Measurements from ENCODE around the gene IFNA10.
"Not testable (repeated sequence)": the region's sequence is repeated elsewhere in the genome, so short reads cannot be mapped to it uniquely, and the experiment has no call there.

Gene IFNA10

GRCh38 chr9:21187487-21187886 lies 19.5 kb downstream of the IFNA10 start, which contains the start of gene IFNA4:
TSS of gene IFNA4 (minus strand) at chr9:21187587. CDS start at chr9:21187531, 56 bp downstream.
- not testable (repeated sequence) for DNase-seq

GRCh38 chr9:21182810-21183736 lies 23.9 kb downstream of the IFNA10 start:
- DNase-seq: peak; percentile 50

GRCh38 chr9:21174671-21175070 lies 32.3 kb downstream of the IFNA10 start:
- no peak for DNase-seq

GRCh38 chr9:21172156-21172555 lies 34.8 kb downstream of the IFNA10 start:
- DNase-seq: no peak

GRCh38 chr9:21171351-21171750 lies 35.6 kb downstream of the IFNA10 start:
- DNase-seq: no peak

- not testable (repeated sequence) for DNase-seq
Observed at GRCh38 chr9:21166560-21166959, 40.4 kb downstream of the IFNA10 start, which contains the start of gene IFNA21. TSS of gene IFNA21 (minus strand) at chr9:21166660. CDS start at chr9:21166612, 48 bp downstream.

GRCh38 chr9:21165516-21165915 lies 41.4 kb downstream of the IFNA10 start:
- no peak for DNase-seq

GRCh38 chr9:21160178-21160577 lies 46.8 kb downstream of the IFNA10 start:
- peak; percentile 41 for DNase-seq
